ENCODE measurements around the gene DIS3L2. TPM values are rescaled to one million over a fixed set of nuclear protein-coding genes. Genes with fewer than 3 reads are reported as not detected.

The DIS3L2 gene
- total and polyA plus RNA-seq, 2 of the 8 experiments (the other 6 are each of a cell fraction or from before 2014, with no cell fraction given), result 11.5 to 21.6 TPM

GRCh38 chr2:232038251-232038880 lies 76.9 kb downstream of the DIS3L2 start:
- no peak overlapping the region for H4K5ac ChIP-seq (ENCODE audit: insufficient read length, low read depth, low read length)
- no peak overlapping the region for H2AK5ac ChIP-seq (ENCODE audit: low read depth, low read length)
- no peak overlapping the region for H3K4ac ChIP-seq (replicated peaks; ENCODE audit: insufficient read length, low read depth, low read length)
- no peak overlapping the region for H3K56ac ChIP-seq (replicated peaks; ENCODE audit: insufficient read length, low read depth, low read length)
- H3K18ac ChIP-seq (ENCODE audit: extremely low read depth, low read length), result peak overlapping the region; percentile 14; the same call in 1 of the 2 replicates
- FAIRE-seq, result no peak
- no peaks in the 10 kb centered on the region for H4K20me1 ChIP-seq (replicated peaks in 1 of 2; ENCODE audit: control insufficient read depth in 1 of 2, insufficient read depth in 2 of 2, low read length in 2 of 2)
- no peak overlapping the region for H3K23ac ChIP-seq (ENCODE audit: insufficient read length)
- ChIA-PET CTCF (ENCODE audit: partially characterized antibody) (interaction anchor here (0.7 to 1.2 kb wide), 4 partner anchors 10 to 108 kb away, joined by 3 read pairs; no protein-coding TSS in a partner anchor), POLR2A (ENCODE audit: partially characterized antibody) (no interaction called here)
- no peak for DNase-seq (ENCODE audit: low read depth in 1 of 2, low spot score in 2 of 2)
- H3K4me1 ChIP-seq (replicated peaks in 1 of 4; ENCODE audit: control insufficient read depth in 3 of 4, insufficient read depth in 4 of 4, low read length in 3 of 4), result peaks cover 0 to 4% (median 0%) of the 10 kb centered on the region in 4 experiments; a peak in 2 of 7 replicates
- H3K36me3 ChIP-seq (ENCODE audit: control insufficient read depth in 2 of 4, insufficient read depth in 4 of 4, low read length in 3 of 4), result no peaks in the 10 kb centered on the region
- no peak overlapping the region for H2BK20ac ChIP-seq (ENCODE audit: low read length)
- 88% methylated on average over 1 of the region's 1 CpG; no CpG with 5 or more reads in 1 of the 2 experiments for WGBS, 2 experiments (ENCODE audit: extremely low coverage in 1 of 2, insufficient coverage in 1 of 2, insufficient read length in 1 of 2, insufficient replicate concordance in 2 of 2, low coverage in 1 of 2, low lambda C conversion rate in 2 of 2, missing lambda C conversion rate in 1 of 2)
- H3K14ac ChIP-seq (ENCODE audit: insufficient read length), result no peak overlapping the region
- H3K27me3 ChIP-seq (replicated peaks in 1 of 4; ENCODE audit: control insufficient read depth in 3 of 4, extremely low read depth in 1 of 4, insufficient read depth in 3 of 4, low read length in 3 of 4), result no peaks in the 10 kb centered on the region
- no peak overlapping the region for H2BK12ac ChIP-seq (ENCODE audit: low read depth, low read length)
- H3K79me1 ChIP-seq (ENCODE audit: low read depth, low read length), result no peaks in the 10 kb centered on the region
- H4K8ac ChIP-seq (ENCODE audit: extremely low read depth, insufficient read depth, low read length), result no peak overlapping the region
- H3K4me3 ChIP-seq (ENCODE audit: extremely low read depth in 1 of 4, insufficient read depth in 2 of 4, low read depth in 3 of 4, low read length in 4 of 4), result no peak overlapping the region
- H2BK120ac ChIP-seq (replicated peaks; ENCODE audit: low read depth, low read length), result no peak overlapping the region
- no peak overlapping the region for H3K27ac ChIP-seq (ENCODE audit: low read depth, low read length)
- no peak overlapping the region for H2BK5ac ChIP-seq (ENCODE audit: low read depth, low read length)
- no peak overlapping the region for H3K9ac ChIP-seq (replicated peaks in 1 of 4; ENCODE audit: extremely low read depth in 1 of 4, low read depth in 3 of 4, low read length in 3 of 4)
- no peak overlapping the region for H2BK15ac ChIP-seq (ENCODE audit: low read length)
- H3K79me2 ChIP-seq (ENCODE audit: control insufficient read depth in 1 of 2, insufficient read depth in 2 of 2, low read length in 2 of 2), result no peaks in the 10 kb centered on the region
- H2AFZ ChIP-seq (ENCODE audit: low read length), result no peak overlapping the region
- no peaks in the 10 kb centered on the region for H3K23me2 ChIP-seq (ENCODE audit: low read depth, low read length)
- H3K9me3 ChIP-seq (ENCODE audit: insufficient read depth in 2 of 2, low read depth in 1 of 2, low read length in 1 of 2), result peaks cover 0 to 3% of the 10 kb centered on the region in 2 experiments; a peak in 2 of 4 replicates
- H4K91ac ChIP-seq (replicated peaks; ENCODE audit: insufficient read length, low read length), result no peak overlapping the region
- peak overlapping the region in 1 of 2 experiments; percentile 18; a peak in 2 of 4 replicates for H3K4me2 ChIP-seq (ENCODE audit: insufficient read depth in 1 of 2, low read depth in 2 of 2, low read length in 2 of 2)
- TF ChIP-seq TAF7 (optimal IDR thresholded peaks at IDR 0.05; ENCODE audit: borderline replicate concordance, low read depth, low read length), result no peak

Data from H1 (cell line).